GM18505 (cell line): ENCODE data around the gene CYP27A1.

Source experiments
- ATAC-seq: cut with Tn5 transposase; IDR thresholded peaks from one replicate; pipeline ENCODE4 v1.9.1; 2021; ENCODE audit not compliant: unreplicated experiment
- POLR2A ChIP-seq: IDR thresholded peaks from 4 replicates; pipeline ENCODE4 v1.6.1; 2011; ENCODE audit warnings: borderline replicate concordance; ENCODE audit not compliant: insufficient read depth, insufficient read length; ENCODE audit errors: extremely low read depth

CYP27A1 gene

DNA sequence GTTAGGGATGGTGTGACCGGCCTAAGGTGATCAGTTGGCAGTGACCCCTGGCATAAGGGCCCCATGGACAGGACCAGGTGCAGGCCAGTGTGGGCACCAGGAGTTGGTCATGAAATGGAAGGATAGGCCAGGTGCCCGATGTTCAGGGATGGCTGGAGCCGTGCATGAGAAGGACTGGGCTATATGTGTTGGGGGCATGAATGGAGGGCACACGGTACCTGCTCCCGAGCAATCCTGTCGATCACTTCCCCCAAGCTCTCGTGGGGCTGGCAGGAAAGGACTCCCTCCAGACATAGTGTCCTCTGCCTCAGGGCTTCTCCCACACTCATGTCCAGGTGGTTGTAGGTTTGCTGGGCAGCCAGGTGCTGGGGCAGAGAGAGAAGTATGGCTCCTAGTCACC lies 42.1 kb downstream of the CYP27A1 start:
- no peak for TF ChIP-seq POLR2A
- ATAC-seq, result no peak

DNA sequence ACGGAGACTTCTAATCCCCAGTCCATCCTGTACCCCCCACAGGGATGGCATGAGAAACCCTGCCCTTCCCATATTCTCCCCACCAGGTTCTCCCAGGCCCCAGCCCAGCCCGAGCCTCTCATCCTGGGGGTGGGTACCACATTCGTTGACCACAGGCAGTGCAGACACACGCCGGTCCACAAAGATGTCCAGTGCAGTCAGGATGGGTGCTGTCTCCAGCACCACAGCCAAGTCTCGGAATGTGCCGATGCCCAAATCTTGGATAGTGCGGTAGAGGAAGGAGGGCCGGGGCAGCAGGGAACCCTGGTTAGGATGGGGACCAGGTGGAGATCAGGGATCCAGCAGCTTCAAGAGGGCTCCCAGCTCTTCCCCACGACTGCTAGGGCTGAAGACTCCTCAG lies 44.8 kb downstream of the CYP27A1 start:
- TF ChIP-seq POLR2A, result no peak

DNA sequence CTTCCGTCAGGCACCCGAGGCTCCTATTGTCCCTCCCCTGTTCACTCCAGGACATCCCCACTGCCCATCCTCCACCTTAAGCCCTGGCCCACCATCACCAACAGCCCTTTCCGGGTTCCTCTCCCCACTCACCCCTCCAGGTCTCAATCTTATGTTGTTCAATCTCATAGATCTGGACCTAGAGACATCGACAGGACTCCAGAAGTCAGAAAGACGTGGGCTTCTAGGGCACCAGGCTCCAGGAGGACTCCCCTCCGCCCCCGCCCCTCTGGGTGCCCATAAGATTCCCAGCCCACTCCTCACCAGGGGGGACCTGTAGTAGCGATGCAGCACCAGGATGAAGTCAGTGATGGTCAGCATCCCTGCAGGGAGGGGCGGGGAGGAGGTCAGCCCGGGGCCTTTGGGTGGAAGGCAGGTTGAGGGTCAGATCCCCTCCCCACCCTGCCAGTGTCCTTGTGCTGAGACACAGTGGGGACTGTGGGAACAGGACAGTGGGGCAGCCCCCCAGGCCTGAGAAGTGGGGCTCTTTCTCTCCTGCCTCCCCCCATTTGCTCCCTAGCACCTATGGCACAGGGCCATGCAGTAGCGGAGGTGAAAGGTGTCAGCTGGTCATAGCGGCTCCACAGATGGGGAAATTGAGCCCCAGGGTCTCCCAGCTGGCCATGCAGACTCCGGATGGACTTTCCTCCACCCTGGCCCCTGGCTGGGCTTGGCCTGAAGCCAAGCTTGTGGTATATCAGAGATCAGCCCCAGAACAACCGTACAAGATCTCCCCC lies 45.9 kb downstream of the CYP27A1 start:
- ATAC-seq, result no peak
- TF ChIP-seq POLR2A, result no peak

More for the DNA sequence above, 44.8 kb downstream of the CYP27A1 start:
- ATAC-seq, result no peak

DNA sequence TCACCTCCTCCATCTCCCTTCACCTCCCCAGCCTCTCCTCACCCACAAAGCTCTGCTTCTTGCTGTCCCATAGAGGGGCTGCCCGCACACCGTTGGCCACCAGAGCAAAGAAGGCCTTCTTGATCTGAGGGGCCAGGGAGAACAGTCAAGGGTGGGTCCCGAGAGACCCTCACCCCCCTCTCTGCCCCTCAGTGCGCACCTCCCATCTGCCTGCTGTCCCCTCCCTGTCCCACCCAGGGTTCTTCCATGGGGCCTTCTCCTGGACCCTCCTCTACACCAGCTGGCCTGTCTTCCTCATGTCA lies 46.5 kb downstream of the CYP27A1 start:
- ATAC-seq, result no peak

DNA sequence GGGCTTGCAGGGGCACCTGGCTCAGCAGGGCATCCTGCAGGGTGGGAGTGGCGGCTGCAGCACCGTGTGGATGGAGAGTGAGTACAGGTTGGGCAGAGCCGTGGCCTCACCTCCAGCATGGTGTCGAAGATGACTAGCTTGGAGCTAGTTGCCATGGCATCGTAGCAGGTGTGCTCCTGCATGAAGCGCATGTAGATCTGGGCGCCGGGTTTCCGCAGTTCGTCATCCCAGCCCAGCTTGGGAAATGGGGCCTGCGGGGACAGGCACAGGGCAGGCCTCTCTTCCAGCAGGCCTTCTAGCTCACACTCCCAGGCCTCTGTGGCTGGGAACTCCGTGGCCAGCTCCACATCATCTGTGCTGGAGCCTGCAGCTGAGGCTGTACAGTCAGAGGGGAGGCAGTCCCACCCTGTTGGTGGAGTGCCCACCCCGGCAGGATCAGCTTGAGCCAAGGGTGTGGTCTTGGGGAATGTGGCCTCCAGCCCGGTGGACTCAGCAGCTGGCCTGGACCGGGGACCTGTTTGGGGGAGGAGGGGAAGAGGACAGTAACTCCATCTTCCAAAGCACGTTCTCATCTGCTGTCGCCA lies 48.0 kb downstream of the CYP27A1 start:
- no peak for TF ChIP-seq POLR2A

More for the DNA sequence above, 46.5 kb downstream of the CYP27A1 start:
- no peak for TF ChIP-seq POLR2A

DNA sequence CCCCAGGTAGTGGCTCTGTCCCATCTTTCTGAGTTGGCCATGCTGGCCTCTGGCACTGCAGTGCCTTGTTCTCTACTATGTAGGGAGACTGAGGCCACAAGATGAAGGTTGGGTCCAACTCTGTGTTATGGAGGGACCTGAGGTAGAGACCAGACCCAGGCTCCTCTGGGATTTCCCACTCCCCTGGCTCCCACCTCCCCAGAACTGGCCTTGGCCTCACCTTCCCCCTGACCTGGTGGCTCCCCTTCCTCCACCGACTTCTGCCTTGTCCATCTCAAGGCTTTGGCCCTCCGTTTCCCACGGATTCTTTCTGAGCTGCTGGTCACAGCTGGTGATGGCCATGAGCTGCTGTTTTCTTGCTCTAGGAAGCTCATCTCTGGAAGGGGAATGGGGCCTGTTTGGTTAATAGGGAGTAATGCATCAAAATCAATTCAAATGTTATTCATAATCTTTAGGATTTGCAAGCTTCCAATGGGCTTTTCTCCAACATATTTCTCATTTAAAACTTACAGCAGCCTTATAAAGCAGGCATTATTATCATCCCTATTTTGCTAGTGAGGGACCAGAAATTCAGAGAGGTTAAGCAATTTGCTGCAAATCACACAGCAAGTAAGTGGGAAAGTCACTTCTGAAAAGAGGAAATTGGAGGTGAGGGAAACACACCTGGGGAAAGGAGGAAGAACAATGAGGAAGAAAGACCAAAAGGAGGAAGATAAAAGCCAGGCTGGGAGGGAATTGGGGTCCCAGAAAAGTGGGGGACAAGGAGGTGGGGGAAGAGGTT lies 48.8 kb downstream of the CYP27A1 start:
- no peak for TF ChIP-seq POLR2A
- ATAC-seq, result no peak

More for the DNA sequence above, 48.0 kb downstream of the CYP27A1 start:
- no peak for ATAC-seq

DNA sequence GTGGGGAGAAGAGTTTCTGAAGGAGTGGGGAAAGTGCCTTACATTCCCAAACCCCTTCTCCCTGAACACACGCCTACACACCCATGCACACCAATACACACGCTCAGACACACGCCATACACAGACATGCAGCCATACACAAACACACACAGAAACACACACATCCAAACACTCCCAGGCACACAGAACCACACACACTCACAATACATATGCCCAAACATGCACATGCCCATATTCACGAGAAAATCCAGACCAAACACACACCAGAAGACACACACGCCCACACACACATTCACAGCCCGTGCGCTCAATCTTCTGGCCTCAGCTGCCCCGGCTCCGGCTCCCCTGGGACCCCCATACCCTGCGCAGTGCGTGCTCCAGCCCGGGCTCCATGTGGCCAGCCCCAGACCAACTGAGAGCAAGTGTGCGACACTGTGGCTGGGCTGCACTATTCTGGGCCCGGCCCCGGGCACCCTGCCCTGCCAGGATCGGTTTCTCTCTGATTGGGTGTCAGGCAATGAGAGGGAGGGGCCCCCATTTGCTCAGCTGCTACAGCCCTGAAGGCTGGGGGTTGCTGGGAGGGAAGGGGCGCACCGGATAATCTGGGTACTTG lies 49.5 kb downstream of the CYP27A1 start, which contains the start of gene PRKAG3:
Gene PRKAG3, minus strand, starts transcription at position 426 of the 613 bp plus-strand sequence.
- no peak for TF ChIP-seq POLR2A
- ATAC-seq, result no peak

DNA sequence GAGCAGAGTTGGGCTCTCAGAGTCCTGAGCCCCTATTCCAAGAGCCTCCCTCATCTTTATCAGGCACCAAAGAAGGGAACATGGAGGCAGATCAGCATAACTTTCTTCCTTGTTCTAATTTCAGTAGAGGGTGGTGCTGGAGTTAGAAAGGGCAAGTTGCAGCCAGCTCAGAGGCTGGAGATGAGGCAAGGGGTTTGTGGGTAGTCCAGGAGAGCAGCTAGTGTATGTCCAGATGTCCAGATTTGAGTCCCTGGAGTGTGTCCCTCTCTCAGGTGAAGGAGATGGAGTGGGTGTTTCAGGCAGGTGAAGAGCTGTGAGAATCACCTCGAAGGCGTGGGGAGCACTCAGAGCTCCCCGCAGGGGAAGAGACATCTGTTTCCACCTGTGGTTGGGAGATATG lies 50.1 kb downstream of the CYP27A1 start:
- TF ChIP-seq POLR2A, result no peak
- ATAC-seq, result no peak

DNA sequence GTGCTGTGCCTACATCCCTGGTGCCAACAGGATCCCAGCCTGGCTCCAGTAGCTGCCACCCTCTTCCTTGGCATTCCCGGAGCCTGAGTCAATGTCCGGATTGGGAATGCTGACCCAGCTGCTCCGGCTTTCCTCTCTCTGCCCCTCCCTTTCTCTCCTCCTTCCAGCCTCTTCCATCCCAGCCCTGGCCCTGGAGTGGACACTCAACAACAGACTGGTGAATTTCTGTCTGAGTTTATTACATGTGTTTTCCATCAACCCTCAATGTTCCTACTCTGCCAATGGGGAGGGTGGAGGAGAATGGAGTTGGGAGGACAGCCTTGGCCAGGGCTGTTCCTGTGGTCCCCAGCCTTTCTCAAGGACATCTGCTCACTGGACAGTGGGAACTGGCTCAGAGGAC lies 50.6 kb downstream of the CYP27A1 start:
- no peak for TF ChIP-seq POLR2A
- ATAC-seq, result no peak

DNA sequence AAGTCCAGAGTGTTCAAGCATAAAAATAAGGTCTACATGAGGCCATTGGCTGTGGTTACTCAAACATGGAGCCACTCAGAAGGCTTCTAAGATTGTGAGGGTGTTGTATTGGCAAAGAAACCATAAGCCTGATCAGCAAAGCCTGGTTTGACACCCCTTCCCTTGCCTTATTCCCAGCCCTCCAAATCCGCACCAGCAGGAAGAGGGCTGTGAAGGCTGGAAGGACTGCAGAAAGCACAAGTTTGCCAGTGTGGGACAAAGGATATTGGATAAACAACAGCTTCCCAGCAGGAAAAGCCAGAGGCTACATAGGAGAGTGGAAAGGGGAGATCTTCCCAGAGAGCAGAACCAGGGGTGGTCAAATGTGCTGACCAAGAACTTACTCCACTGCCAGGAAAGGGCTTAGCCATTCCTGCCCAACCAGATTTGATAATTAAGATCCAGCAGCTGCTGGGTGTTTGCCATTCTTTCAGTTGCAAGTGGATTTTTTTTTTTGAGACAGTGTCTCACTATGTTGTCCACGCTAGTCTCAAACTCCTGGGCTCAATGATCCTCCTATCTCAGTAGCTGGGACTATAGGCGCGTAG lies 51.2 kb downstream of the CYP27A1 start:
- TF ChIP-seq POLR2A, result no peak
- no peak for ATAC-seq

DNA sequence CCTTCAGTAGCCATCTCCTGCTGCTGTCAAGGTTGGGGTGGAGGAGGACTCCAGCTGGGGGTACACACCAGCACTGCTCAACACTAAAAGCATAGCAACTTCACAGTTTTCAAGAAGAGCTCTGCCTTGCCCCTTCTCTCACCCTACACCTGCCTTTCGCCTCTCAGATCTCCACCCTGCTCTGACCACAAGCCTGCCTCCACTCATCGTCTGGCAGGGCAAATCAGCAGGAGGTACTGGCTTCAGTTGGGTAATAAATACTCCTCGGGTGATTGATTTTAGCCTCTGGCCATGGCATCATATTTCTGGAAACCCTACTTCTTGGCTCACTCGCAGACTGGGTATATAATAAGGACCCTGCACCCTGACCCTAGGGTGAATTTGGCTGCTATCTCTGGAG lies 52.7 kb downstream of the CYP27A1 start:
- no peak for TF ChIP-seq POLR2A
- ATAC-seq, result no peak

DNA sequence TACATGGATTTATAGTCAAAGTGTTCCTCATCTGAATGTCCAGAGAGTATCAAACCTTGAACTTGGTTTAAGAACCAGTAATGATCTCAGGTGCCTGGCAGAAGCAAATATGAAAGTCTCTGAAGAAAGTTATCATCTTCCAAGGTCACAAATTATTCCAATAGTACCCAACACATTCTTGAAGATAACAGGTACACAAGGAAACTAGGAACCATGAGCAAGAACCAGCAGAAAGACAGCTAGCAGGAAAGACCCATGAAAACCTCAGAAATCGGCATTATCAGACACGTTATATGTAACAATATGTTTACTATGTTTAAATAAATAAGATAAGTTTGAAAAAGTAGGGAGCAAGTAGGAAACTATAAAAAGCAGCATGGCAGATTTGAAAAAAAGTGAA lies 55.5 kb downstream of the CYP27A1 start:
- ATAC-seq, result no peak
- TF ChIP-seq POLR2A, result no peak

DNA sequence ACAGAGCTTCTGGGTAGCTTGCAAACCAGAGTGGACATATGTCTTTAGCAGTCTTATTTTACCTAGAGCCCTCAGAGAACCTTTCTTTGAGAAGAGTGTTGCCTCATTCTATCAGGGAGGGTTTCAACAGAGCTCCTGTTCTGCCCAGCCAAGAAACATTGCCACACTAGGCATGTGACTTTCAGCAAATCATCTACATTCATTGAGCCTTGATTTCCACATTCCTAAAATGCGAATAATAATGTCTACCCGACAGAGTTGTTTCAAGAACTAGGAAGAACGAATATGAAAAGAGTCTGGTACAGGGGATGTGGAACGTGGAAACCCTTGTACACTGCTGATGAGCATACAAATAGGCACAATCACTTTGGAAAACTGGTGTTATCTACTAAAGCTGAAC lies 57.5 kb downstream of the CYP27A1 start:
- no peak for ATAC-seq
- TF ChIP-seq POLR2A, result no peak
